SK-N-SH (cell line): ENCODE measurements around the gene RBAK.
"Not testable (repeated sequence)": the region's sequence is repeated elsewhere in the genome, so short reads cannot be mapped to it uniquely, and the experiment has no call there.

ENCODE experiments used
- EZH2phosphoT487 ChIP-seq: fragments of 200-600 bp; sonication (generic); IDR thresholded peaks from 2 replicates; pipeline ENCODE4 v1.6.1; 2017; ENCODE audit warnings: low read depth, mixed run types, mild to moderate bottlenecking, antibody characterized with exemption, moderate library complexity, borderline replicate concordance
- FOSL2 ChIP-seq: IDR thresholded peaks from 2 replicates; pipeline ENCODE4 v1.4.0; 2012; ENCODE audit warnings: low read depth, mild to moderate bottlenecking, moderate library complexity, borderline replicate concordance
- FOXM1 ChIP-seq: IDR thresholded peaks from 2 replicates; pipeline ENCODE4 v1.4.0; 2012; ENCODE audit warnings: low read depth, mild to moderate bottlenecking
- GATA2 ChIP-seq: sonication (generic); formaldehyde crosslinking; IDR thresholded peaks from 2 replicates; pipeline ENCODE4 v1.5.0; 2020; ENCODE audit warnings: mild to moderate bottlenecking, missing genetic modification reagents
- JUND ChIP-seq: IDR thresholded peaks from 2 replicates; pipeline ENCODE4 v1.4.0; 2012
- YY1 ChIP-seq: IDR thresholded peaks from 2 replicates; pipeline ENCODE4 v1.4.0; 2012; ENCODE audit warnings: low read depth, mild to moderate bottlenecking
- TF ChIP-seq, protein P1 (sequence below): fragments of 150-350 bp; IDR thresholded peaks from 2 replicates; pipeline ENCODE4 v1.6.1; 2017; ENCODE audit warnings: antibody characterized with exemption, low read length, low read depth, borderline replicate concordance
- TF ChIP-seq, protein P2 (sequence below): fragments of 200-600 bp; sonication (generic); IDR thresholded peaks from 2 replicates; pipeline ENCODE4 v1.6.1; 2017; ENCODE audit warnings: antibody characterized with exemption, mild to moderate bottlenecking, moderate library complexity
- TF ChIP-seq, protein P3 (sequence below): IDR thresholded peaks from 2 replicates; pipeline ENCODE4 v1.4.0; 2012; ENCODE audit warnings: low read depth

DNA sequence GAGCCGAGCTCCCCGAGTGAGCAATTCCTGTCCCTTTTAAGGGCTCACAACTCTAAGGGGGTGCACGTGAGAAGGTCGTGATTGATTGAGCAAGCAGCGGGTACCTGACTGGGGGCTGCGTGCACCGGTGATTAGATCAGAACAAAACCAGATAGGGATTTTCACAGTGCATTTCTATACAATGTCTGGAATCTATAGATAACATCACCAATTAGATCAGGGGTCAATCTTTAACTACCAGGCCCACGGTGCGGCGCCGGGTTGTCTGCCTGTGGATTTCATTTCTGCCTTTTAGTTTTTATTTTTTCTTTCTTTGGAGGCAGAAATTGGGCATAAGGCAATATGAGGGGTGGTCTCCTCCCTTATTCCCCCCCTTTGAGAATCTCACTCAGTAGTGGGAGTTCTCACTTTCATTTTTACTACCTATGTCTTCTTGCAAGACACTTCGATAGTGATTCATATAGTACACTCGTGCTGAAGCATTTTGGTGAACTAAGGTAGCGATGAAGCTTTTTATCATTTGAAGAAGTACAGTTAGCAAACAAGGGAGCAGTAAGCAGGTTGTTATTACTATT, 24.6 kb upstream of the RBAK start:
- TF ChIP-seq, protein P1, sequence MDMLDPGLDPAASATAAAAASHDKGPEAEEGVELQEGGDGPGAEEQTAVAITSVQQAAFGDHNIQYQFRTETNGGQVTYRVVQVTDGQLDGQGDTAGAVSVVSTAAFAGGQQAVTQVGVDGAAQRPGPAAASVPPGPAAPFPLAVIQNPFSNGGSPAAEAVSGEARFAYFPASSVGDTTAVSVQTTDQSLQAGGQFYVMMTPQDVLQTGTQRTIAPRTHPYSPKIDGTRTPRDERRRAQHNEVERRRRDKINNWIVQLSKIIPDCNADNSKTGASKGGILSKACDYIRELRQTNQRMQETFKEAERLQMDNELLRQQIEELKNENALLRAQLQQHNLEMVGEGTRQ: not testable (repeated sequence)
- TF ChIP-seq GATA2 (CRISPR knock-in tag); YY1; FOSL2; FOXM1; JUND; EZH2phosphoT487: not testable (repeated sequence)
- TF ChIP-seq, protein P2, sequence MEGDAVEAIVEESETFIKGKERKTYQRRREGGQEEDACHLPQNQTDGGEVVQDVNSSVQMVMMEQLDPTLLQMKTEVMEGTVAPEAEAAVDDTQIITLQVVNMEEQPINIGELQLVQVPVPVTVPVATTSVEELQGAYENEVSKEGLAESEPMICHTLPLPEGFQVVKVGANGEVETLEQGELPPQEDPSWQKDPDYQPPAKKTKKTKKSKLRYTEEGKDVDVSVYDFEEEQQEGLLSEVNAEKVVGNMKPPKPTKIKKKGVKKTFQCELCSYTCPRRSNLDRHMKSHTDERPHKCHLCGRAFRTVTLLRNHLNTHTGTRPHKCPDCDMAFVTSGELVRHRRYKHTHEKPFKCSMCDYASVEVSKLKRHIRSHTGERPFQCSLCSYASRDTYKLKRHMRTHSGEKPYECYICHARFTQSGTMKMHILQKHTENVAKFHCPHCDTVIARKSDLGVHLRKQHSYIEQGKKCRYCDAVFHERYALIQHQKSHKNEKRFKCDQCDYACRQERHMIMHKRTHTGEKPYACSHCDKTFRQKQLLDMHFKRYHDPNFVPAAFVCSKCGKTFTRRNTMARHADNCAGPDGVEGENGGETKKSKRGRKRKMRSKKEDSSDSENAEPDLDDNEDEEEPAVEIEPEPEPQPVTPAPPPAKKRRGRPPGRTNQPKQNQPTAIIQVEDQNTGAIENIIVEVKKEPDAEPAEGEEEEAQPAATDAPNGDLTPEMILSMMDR: not testable (repeated sequence)
- TF ChIP-seq, protein P3, sequence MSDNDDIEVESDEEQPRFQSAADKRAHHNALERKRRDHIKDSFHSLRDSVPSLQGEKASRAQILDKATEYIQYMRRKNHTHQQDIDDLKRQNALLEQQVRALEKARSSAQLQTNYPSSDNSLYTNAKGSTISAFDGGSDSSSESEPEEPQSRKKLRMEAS: not testable (repeated sequence)
